Skeletal muscle tissue (tissue), 4 donors: Measurements from ENCODE around the gene CDS2. TPM values are rescaled to one million over a fixed set of nuclear protein-coding genes. Genes with fewer than 3 reads are reported as not detected.

ENCODE experiments used
- H3K27ac ChIP-seq: one replicate; pipeline ENCODE4 v1.7.0; 2013; ENCODE audit warnings: mild to moderate bottlenecking, low read depth, low read length, inconsistent platforms
- H3K27me3 ChIP-seq, 3 donors: one replicate each; pipeline ENCODE4 v1.7.0; 2013; ENCODE audit warnings: low read length in 3 of 3; ENCODE audit not compliant: control insufficient read depth in 3 of 3, insufficient read depth in 3 of 3
- H3K36me3 ChIP-seq, 3 donors: one replicate each; pipeline ENCODE4 v1.7.0; 2013; ENCODE audit warnings: low read length in 3 of 3; ENCODE audit not compliant: control insufficient read depth in 3 of 3, insufficient read depth in 3 of 3
- H3K4me1 ChIP-seq, 3 donors: one replicate each; pipeline ENCODE4 v1.7.0; 2013; ENCODE audit warnings: low read length in 3 of 3, mild to moderate bottlenecking in 3 of 3; ENCODE audit not compliant: control insufficient read depth in 3 of 3, insufficient read depth in 3 of 3
- H3K4me3 ChIP-seq, 3 donors: one replicate each; pipeline ENCODE4 v1.7.0; 2013; ENCODE audit warnings: low read length in 3 of 3
- H3K9ac ChIP-seq, 3 donors: one replicate each; pipeline ENCODE4 v1.7.0; 2013; ENCODE audit warnings: low read length in 3 of 3, mild to moderate bottlenecking in 3 of 3, moderate library complexity in 2 of 3, low read depth in 1 of 3
- H3K9me3 ChIP-seq, 3 donors: one replicate each; pipeline ENCODE4 v1.7.0; 2013; ENCODE audit warnings: low read length in 3 of 3; ENCODE audit not compliant: control insufficient read depth in 3 of 3
- total RNA-seq: library from RNA; depleted of rRNA; stranded (reverse); fragments of >200 nt; gene quantifications from one replicate; pipeline ENCODE4 v1.2.3, GENCODE V29; 2014
- donor health status: Osteomylitis.

The CDS2 gene
- total RNA-seq, 1 donor from 2014 or later, result 27.1 TPM

DNA sequence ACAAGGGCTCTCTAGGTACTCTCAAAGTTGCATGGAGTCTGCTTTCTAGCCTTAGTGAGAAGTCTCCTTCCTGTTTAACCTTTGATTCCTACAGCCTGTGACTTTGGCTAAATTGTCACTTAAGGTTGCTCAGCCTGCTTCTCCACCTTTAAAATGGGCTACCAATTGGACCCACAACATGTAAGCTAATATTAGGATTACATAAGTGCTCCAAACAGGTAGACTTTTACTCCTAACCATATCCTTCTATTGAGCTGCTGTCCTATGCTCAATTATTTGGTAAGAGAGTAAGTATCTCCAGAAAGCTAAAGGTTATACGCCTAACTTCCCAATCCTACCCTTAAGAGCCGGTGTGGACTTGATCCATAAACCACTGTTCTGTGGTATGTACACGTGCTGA, 9.9 kb upstream of the CDS2 start:
- Histone ChIP-seq H3K36me3 (peaks cover 12 to 24% (median 24%) of the 10 kb centered on the region in 3 donors), H3K4me3 (no peak overlapping the region), H3K9me3 (no peaks in the 10 kb centered on the region), H3K27me3 (no peaks in the 10 kb centered on the region), H3K4me1 (peaks cover 17 to 29% (median 24%) of the 10 kb centered on the region in 3 donors), H3K27ac (no peak overlapping the region), H3K9ac (no peak overlapping the region)

DNA sequence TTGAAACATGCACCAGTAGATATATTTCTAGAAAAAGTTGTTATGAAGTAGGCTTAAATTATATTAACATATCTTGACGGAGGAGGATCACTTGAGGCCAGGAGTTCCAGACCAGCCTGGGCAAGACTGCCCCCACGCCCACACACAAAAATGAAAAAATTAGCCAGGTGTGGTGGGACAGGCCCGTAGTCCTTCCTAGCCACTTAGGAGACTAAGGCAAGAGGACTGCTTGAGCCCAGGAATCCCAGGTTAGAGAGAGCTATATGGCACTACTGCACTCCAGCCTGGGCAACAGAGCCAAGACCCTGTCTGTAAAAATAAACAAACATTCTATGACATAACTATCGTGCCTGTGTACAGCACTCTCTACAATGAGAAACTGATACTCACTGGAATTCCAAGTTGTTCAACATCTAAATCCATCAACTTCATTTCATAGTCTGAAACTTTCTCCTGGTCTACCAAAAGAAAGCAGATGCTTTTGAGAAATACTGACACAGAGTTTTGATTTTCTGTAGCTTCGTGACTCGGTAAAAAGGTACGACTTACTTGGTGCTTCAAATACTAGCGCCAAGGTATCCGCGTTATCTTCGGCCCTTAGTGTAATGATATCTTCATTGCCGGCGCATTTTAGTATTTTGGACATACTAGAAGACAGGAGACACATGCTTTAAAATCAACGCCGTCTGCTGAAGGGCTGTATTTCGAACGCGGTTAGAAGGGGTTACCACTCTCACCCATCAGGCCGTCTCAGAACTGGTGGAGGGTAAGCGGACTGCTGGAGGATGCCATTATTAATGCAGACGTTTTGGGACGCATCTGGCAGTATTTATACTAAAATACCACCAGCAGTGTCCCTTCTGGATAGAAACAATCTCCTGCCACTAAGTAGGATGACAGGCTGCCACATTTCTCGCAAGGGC, 8.3 kb upstream of the CDS2 start:
- peak overlapping the region; percentile 98 to 99 (median 98) for H3K4me3 ChIP-seq

DNA sequence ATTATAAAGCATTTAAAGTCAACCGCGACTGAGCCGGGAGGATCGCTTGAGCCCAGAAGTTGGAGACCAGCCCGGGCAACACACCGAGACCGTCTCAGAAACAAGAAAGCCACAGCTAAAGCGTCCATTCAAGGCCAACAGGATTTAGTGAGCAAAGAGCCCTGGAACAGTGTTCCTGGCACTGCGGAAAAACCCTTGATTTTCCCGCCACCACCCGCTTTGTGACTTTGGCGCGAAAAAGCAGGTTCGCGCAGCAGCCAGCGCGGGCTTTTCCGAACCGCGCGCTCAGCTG, 7.7 kb upstream of the CDS2 start:
- no peaks in the 10 kb centered on the region for H3K9me3 ChIP-seq
- peak overlapping the region; percentile 79 for H3K27ac ChIP-seq
- H3K4me3 ChIP-seq, result peak overlapping the region; percentile 98 to 99 (median 98)
- no peaks in the 10 kb centered on the region for H3K27me3 ChIP-seq
- H3K9ac ChIP-seq, result peak overlapping the region in 2 of 3 donors; percentile 73 to 89
- H3K36me3 ChIP-seq, result peaks cover 12 to 24% (median 24%) of the 10 kb centered on the region in 3 donors
- H3K4me1 ChIP-seq, result peaks cover 12 to 19% (median 17%) of the 10 kb centered on the region in 3 donors

More for the DNA sequence above, 8.3 kb upstream of the CDS2 start:
- H3K27me3 ChIP-seq, result no peaks in the 10 kb centered on the region
- peaks cover 15 to 22% (median 20%) of the 10 kb centered on the region in 3 donors for H3K4me1 ChIP-seq
- H3K9me3 ChIP-seq, result no peaks in the 10 kb centered on the region
- H3K9ac ChIP-seq, result peak overlapping the region in 2 of 3 donors; percentile 73 to 89
- peaks cover 12 to 24% (median 24%) of the 10 kb centered on the region in 3 donors for H3K36me3 ChIP-seq
- peak overlapping the region; percentile 79 for H3K27ac ChIP-seq

DNA sequence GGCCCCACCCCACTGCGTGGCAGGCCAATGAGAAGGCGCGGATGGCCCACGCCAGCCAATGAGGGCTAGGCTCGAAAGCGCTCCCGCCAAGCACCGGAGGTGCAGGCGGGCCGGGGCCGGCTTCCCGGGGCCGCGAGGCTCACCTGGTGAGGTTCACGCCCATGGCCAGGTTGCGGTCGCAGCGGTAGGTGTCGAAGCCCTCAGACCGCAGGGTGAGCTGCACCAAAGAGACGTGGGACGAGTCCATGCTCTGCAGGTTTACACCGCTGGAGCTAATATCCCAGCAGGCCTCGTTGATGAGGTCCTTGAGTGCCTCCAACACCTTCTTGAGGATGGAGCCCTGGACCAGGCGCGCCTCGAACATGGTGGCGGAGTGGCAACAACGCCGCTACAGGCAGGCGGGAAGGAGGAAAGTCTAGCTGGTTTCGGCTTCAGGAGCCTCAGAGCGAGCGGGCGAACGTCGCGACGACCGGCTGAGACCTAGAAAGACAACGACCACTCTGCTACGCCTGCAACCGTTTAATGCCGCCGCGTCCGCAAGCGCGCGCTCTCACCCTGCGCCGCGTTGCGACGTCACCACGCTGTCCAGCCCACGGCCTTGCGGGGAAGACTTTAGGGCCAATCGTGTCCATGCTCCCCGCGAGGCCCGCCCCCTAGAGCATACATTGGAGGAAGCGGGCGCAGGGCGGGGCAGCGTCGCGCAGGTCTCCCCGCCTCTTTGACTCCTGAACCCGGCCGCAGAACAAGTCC, 7.2 kb upstream of the CDS2 start, which contains the start of gene PCNA:
Gene PCNA, minus strand, starts transcription at position 524 of the 750 bp plus-strand sequence. Its CDS starts 160 bp downstream, at position 364.
- peak within 1 kb of the TSS; percentile 98 to 99 (median 98) for H3K4me3 ChIP-seq

DNA sequence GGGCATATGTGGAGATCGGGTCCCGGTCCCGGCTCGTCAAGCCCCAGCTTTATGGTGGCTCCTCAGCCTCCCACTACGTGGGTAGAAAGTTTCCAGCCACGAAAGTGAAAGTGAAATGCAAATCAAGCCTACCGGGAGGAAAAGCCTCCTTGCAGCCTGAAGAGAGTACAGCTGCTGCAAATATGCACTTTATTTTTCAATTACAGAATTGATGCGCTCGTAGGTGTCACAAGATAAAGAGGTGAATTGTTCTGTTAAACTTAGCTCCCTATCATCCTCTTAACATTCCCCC, 6.7 kb upstream of the CDS2 start:
- Histone ChIP-seq H3K27ac (peak overlapping the region; percentile 79), H3K4me1 (peaks cover 12 to 19% (median 17%) of the 10 kb centered on the region in 3 donors), H3K27me3 (no peaks in the 10 kb centered on the region), H3K36me3 (peaks cover 10 to 18% (median 16%) of the 10 kb centered on the region in 3 donors), H3K9ac (peak overlapping the region; percentile 73 to 91 (median 82)), H3K9me3 (no peaks in the 10 kb centered on the region), H3K4me3 (peak overlapping the region; percentile 85 to 98 (median 98))

More for the DNA sequence above, 7.2 kb upstream of the CDS2 start, which contains the start of gene PCNA:
- Histone ChIP-seq H3K9ac (peak within 1 kb of the TSS; percentile 73 to 91 (median 89)), H3K27me3 (no peaks in the 10 kb centered on the region), H3K36me3 (peaks cover 12 to 22% (median 21%) of the 10 kb centered on the region in 3 donors), H3K9me3 (no peaks in the 10 kb centered on the region), H3K4me1 (peaks cover 12 to 19% (median 17%) of the 10 kb centered on the region in 3 donors), H3K27ac (peak within 1 kb of the TSS; percentile 79)

DNA sequence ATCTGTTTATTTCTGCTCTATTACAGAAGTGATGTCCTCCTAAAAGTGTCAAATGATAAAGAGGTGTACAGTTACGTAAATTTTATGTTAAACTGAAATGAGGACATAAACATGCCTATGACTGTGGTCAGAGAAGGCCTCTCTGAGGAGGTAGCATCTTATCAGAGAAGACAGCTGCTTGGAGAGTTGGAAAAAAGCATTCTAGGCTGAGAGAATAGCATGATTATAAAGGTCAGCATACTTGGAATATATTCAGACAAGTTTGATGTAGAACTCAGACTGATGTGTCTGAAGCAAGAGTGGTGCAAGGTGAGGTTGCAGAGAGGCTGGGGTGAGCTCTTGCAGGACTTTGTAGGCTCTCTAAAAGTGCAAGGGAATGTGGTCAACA, 3.9 kb upstream of the CDS2 start:
- Histone ChIP-seq H3K27me3 (no peaks in the 10 kb centered on the region), H3K27ac (no peak overlapping the region), H3K4me3 (no peak overlapping the region), H3K36me3 (no peaks in the 10 kb centered on the region), H3K9me3 (no peaks in the 10 kb centered on the region), H3K4me1 (peaks cover 14 to 34% (median 32%) of the 10 kb centered on the region in 3 donors), H3K9ac (no peak overlapping the region)

DNA sequence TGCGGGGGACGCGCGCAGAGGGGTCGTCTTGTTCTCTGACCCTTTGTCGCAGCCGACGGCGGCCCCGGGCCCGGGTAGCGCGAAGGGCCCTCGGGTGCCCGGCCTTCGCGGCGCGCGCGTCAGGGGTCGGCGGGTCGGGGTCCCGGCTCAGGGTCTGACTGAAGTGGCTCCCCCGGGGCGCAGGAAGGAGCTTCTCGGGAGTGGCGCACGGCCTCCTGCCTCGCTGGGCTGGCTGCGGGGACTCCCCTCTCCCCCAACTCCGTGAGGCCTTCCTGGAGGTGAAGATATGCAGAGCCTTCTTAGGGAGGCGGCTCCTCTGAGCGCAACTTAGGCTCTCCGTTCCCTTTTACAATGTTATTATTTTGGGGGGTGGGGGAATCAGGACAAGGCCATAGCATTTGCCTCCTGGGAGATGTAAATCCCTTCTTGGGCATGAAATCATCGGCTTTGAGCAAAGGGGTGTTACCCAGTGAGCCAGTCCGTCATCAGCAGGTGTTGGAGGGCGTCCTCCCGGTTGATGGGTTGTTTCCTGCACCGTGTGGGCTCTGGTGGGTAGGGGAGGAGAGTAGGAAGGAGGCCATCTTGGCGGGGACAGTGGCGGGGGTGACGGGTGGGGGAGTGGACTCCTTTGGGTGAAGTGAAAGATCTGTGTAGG, 523 bp downstream of the CDS2 start:
- peak overlapping the region; percentile 89 to 95 (median 90) for H3K4me3 ChIP-seq

DNA sequence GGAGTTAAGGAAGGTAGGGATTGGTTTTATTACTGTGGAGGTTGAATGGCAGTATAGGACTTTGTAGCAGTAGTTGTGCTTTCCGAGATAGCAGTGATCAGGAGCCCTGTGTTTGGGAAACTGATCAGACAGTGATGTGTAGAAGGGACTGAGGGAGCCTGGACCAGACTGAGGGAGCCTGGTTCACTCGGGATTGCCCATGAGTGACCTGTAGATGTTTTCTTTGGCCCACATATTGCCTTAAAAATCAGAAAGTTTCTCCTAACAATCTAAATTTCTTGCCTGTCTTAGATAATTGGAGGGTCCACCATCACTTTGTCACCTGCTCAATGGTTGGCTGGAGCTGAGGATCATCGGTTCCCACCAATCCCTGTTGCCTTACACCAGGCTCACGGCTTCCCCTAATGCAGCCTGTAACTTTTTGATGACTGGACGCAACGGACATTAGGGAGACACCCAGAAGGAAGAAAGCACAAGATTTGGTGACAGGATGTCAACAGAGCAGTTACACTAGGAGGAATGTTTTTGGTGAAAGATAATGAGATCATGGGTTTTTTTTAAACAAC, 1.1 kb downstream of the CDS2 start:
- H3K4me3 ChIP-seq, result peak overlapping the region; percentile 89 to 95 (median 90)
- H3K27me3 ChIP-seq, result no peaks in the 10 kb centered on the region
- H3K4me1 ChIP-seq, result peaks cover 19 to 33% (median 28%) of the 10 kb centered on the region in 3 donors
- peaks cover 0 to 4% (median 0%) of the 10 kb centered on the region in 3 donors for H3K36me3 ChIP-seq
- H3K9me3 ChIP-seq, result no peaks in the 10 kb centered on the region
- peak overlapping the region; percentile 86 to 91 (median 91) for H3K9ac ChIP-seq
- H3K27ac ChIP-seq, result peak overlapping the region; percentile 89

More for the DNA sequence above, 523 bp downstream of the CDS2 start:
- peak overlapping the region; percentile 86 to 91 (median 91) for H3K9ac ChIP-seq
- H3K27ac ChIP-seq, result peak overlapping the region; percentile 89
- peaks cover 0 to 4% (median 0%) of the 10 kb centered on the region in 3 donors for H3K36me3 ChIP-seq
- no peaks in the 10 kb centered on the region for H3K9me3 ChIP-seq
- no peaks in the 10 kb centered on the region for H3K27me3 ChIP-seq
- H3K4me1 ChIP-seq, result peaks cover 19 to 33% (median 28%) of the 10 kb centered on the region in 3 donors

DNA sequence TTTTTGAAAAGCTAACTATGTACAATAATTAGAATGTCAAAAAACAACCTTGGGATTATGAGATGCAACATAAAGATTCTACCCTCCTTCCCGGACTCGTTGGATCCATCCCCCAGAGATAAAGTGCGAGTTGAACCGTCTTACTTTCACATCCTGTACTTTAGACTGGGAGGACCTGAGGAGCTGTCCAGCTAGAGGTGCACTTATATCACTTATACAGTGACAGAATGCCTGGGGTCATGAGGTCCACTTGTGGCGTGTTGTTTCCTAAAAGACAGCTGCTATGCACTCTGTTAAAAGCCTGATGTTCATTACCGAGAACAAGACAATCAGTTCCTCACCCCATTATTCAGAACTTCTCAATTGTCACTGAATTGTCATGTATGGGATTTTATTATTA, 2.1 kb downstream of the CDS2 start:
- Histone ChIP-seq H3K9ac (peak overlapping the region in 2 of 3 donors; percentile 20 to 86), H3K9me3 (no peaks in the 10 kb centered on the region), H3K27me3 (no peaks in the 10 kb centered on the region), H3K4me3 (peak overlapping the region in 1 of 3 donors; percentile 95), H3K36me3 (peaks cover 0 to 4% (median 0%) of the 10 kb centered on the region in 3 donors), H3K4me1 (peaks cover 19 to 33% (median 28%) of the 10 kb centered on the region in 3 donors), H3K27ac (peak overlapping the region; percentile 89)
